Measurements from ENCODE around the gene NEURL1B.

The NEURL1B gene

GRCh38 chr5:172597755-172598155, 43.3 kb upstream of the NEURL1B start:
- no peak for TF ChIP-seq ZNF423 (tag by site-specific recombination; IDR thresholded peaks at IDR 0.05)
- peak; percentile 95 for TF ChIP-seq EGR2 (tag by site-specific recombination; IDR thresholded peaks at IDR 0.05; ENCODE audit: low read depth)
- TF ChIP-seq ZNF747 (tag by site-specific recombination; IDR thresholded peaks at IDR 0.05): no peak
- peak; percentile 31; the same call in 1 of the 2 replicates for TF ChIP-seq KLF1 (tag by site-specific recombination; IDR thresholded peaks at IDR 0.05)
- no peak for TF ChIP-seq ZNF324 (tag by site-specific recombination; IDR thresholded peaks at IDR 0.05)
- peak; percentile 88 for TF ChIP-seq ZFHX2 (tag by site-specific recombination; conservative IDR thresholded peaks at IDR 0.05)
- Histone ChIP-seq H3K9me3 (ENCODE audit: control insufficient read depth, insufficient read depth, low read depth, low read length) (no peaks in the 10 kb centered on the region), H3K4me3 (ENCODE audit: low read depth, low read length) (no peak overlapping the region), H3K4me1 (ENCODE audit: control insufficient read depth, insufficient read depth, low read length) (no peaks in the 10 kb centered on the region), H3K36me3 (ENCODE audit: control insufficient read depth in 2 of 2, insufficient read depth in 1 of 2, low read length in 2 of 2) (no peaks in the 10 kb centered on the region), H3K27ac (ENCODE audit: extremely low read depth, low read depth, low read length) (no peak overlapping the region)
- ChIA-PET CTCF (no interaction called here), POLR2A (no interaction called here)

- CTCF ChIA-PET: interaction anchor here (0.7 to 1.3 kb wide), 2 partner anchors 47 to 48 kb away, joined by 3 read pairs; no protein-coding TSS in a partner anchor
- POLR2A ChIA-PET: no interaction called here
- H3K9me3 ChIP-seq (ENCODE audit: control insufficient read depth, insufficient read depth, low read depth, low read length): no peaks in the 10 kb centered on the region
- no peaks in the 10 kb centered on the region for H3K36me3 ChIP-seq (ENCODE audit: control insufficient read depth in 2 of 2, insufficient read depth in 1 of 2, low read length in 2 of 2)
- H3K27ac ChIP-seq (ENCODE audit: extremely low read depth, low read depth, low read length): no peak overlapping the region
- no peaks in the 10 kb centered on the region for H3K4me1 ChIP-seq (ENCODE audit: control insufficient read depth, insufficient read depth, low read length)
- H3K4me3 ChIP-seq (ENCODE audit: low read depth, low read length): no peak overlapping the region
- no peak for TF ChIP-seq KLF1 (tag by site-specific recombination; IDR thresholded peaks at IDR 0.05)
- peak; percentile 64 for TF ChIP-seq ZNF623 (tag by site-specific recombination; IDR thresholded peaks at IDR 0.05)
- no peak for TF ChIP-seq ZNF138 (tag by site-specific recombination; IDR thresholded peaks at IDR 0.05; ENCODE audit: borderline replicate concordance)
- TF ChIP-seq ELK4 (IDR thresholded peaks at IDR 0.05; ENCODE audit: borderline replicate concordance, low read depth, low read length): no peak
- TF ChIP-seq ZNF121 (tag by site-specific recombination; IDR thresholded peaks at IDR 0.05): no peak
- no peak for TF ChIP-seq ZBTB26 (tag by site-specific recombination; optimal IDR thresholded peaks at IDR 0.05)
- no peak for TF ChIP-seq AEBP2 (tag by site-specific recombination; IDR thresholded peaks at IDR 0.05; ENCODE audit: borderline replicate concordance)
- no peak for TF ChIP-seq ZNF677 (tag by site-specific recombination; IDR thresholded peaks at IDR 0.05)
- no peak for TF ChIP-seq ZNF341 (tag by site-specific recombination; IDR thresholded peaks at IDR 0.05; ENCODE audit: low read depth)
- no peak for TF ChIP-seq ZNF157 (tag by site-specific recombination; IDR thresholded peaks at IDR 0.05)
- no peak for TF ChIP-seq ZNF621 (tag by site-specific recombination; IDR thresholded peaks at IDR 0.05)
- peak; percentile 37; the same call in 1 of the 2 replicates for TF ChIP-seq REST (tag by site-specific recombination; IDR thresholded peaks at IDR 0.05)
- 0 out of 2 replicates have a peak, but pooled peaks have one; percentile 31 for TF ChIP-seq ZNF560 (tag by site-specific recombination; IDR thresholded peaks at IDR 0.05; ENCODE audit: borderline replicate concordance)
- no peak for TF ChIP-seq YY1 (tag by site-specific recombination; IDR thresholded peaks at IDR 0.05)
- TF ChIP-seq ZNF513 (tag by site-specific recombination; IDR thresholded peaks at IDR 0.05): no peak
- TF ChIP-seq KLF7 (tag by site-specific recombination; IDR thresholded peaks at IDR 0.05; ENCODE audit: borderline replicate concordance): no peak
- no peak for TF ChIP-seq MEIS1 (CRISPR knock-in tag; IDR thresholded peaks at IDR 0.05; ENCODE audit: borderline replicate concordance)
- TF ChIP-seq REPIN1 (tag by site-specific recombination; IDR thresholded peaks at IDR 0.05; ENCODE audit: low read depth): no peak
- no peak for TF ChIP-seq ZNF175 (tag by site-specific recombination; IDR thresholded peaks at IDR 0.05)
- TF ChIP-seq ZFP69B (tag by site-specific recombination; IDR thresholded peaks at IDR 0.05): no peak
Measured at GRCh38 chr5:172598251-172599203, 42.5 kb upstream of the NEURL1B start.
